Measurements from ENCODE around the gene TPSB2.
"Not testable (repeated sequence)": the region's sequence is repeated elsewhere in the genome, so short reads cannot be mapped to it uniquely, and the experiment has no call there.

TPSB2 gene

DNA sequence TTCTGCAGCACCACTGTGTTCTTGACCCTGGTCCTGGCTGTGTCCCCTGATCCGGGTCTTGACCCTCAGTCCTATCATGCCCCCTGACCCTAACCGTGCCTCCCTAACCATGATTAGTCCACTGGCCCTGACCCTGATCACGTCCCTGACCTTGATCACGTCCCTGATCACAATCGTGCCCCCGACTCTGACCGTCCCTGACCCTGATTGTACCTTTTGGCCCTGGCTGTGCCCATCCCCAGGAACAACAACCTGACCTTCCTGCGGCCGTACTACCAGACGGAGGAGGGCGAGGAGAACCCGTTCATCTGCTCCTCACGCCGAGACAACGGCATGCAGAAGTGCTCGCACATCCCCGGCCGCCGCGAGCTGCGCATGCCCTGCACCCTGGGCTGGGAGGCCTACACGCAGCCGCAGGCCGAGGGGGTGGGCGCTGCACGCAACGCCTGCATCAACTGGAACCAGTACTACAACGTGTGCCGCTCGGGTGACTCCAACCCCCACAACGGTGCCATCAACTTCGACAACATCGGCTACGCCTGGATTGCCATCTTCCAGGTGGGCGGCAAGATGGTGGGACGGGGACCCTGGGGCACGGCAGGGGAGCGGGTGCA is 29.9 kb downstream of the TPSB2 start:
- DNase-seq (ENCODE audit: low read depth, low spot score) = no peak

GRCh38 chr16:1199347-1200013 is 30.5 kb downstream of the TPSB2 start:
- no peak for DNase-seq (ENCODE audit: low read depth, low spot score)

DNA sequence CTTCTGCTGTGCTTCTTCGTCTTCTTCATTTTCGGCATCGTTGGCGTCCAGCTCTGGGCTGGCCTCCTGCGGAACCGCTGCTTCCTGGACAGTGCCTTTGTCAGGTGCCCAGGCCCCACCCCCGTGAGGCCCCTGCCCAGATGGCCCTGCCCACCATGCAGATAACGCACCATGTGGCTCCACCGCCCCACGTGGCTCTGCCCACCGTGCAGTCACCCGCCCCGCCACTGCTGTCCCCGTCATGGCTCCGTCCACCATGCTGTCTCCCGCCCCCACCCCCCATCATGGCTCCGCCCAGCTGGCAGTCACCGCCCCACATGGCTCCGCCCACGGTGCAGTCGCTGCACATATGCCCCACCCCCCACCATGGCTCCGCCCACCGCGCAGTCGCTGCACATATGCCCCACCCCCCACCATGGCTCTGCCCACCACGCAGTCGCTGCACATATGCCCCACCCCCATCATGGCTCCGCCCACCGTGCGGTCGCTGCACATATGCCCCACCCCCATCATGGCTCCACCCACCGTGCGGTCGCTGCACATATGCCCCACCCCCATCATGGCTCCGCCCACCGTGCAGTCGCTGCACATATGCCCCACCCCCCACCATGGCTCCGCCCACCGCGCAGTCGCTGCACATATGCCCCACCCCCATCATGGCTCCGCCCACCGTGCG is 31.2 kb downstream of the TPSB2 start:
- DNase-seq (ENCODE audit: low read depth, low spot score) = not testable (repeated sequence)

DNA sequence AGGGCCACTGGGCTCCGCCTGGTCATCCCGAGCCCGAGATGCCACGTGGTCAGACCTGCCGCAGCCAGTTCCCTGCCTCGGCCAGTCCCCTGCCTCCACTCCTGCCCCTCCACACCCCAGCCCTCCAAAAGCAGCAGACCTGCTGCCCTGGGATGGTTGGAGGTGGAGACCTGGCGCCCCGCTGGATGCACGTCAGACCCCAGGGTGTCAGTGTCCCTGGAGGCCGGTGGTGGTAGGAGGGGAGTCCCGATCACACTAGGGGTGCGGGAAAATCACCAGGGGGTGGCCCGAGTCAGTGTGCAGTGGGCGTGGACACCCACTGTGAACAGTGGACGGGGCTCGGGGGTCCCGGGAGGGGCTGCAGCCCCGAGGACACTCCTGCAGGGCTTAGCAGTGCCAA is 31.8 kb downstream of the TPSB2 start:
- no peak for DNase-seq (ENCODE audit: low read depth, low spot score)

- no peak for DNase-seq (ENCODE audit: low read depth, low spot score)
Measured at GRCh38 chr16:1197237-1197866, 32.6 kb downstream of the TPSB2 start.

GRCh38 chr16:1196494-1196893 is 33.5 kb downstream of the TPSB2 start:
- no peak for DNase-seq (ENCODE audit: low read depth, low spot score)

DNA sequence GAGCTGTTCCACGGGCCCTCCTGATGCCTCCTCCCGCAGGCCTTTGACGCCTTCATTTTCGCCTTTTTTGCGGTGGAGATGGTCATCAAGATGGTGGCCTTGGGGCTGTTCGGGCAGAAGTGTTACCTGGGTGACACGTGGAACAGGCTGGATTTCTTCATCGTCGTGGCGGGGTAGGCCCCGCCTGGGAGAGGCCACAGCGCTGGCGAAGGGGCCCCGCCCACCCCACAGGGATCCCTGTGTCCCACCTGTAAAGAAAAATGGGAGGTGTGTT is 34.7 kb downstream of the TPSB2 start:
- DNase-seq (ENCODE audit: low read depth, low spot score) = no peak

- DNase-seq (ENCODE audit: low read depth, low spot score) = no peak
Measured at GRCh38 chr16:1194665-1195392, 35.2 kb downstream of the TPSB2 start.

DNA sequence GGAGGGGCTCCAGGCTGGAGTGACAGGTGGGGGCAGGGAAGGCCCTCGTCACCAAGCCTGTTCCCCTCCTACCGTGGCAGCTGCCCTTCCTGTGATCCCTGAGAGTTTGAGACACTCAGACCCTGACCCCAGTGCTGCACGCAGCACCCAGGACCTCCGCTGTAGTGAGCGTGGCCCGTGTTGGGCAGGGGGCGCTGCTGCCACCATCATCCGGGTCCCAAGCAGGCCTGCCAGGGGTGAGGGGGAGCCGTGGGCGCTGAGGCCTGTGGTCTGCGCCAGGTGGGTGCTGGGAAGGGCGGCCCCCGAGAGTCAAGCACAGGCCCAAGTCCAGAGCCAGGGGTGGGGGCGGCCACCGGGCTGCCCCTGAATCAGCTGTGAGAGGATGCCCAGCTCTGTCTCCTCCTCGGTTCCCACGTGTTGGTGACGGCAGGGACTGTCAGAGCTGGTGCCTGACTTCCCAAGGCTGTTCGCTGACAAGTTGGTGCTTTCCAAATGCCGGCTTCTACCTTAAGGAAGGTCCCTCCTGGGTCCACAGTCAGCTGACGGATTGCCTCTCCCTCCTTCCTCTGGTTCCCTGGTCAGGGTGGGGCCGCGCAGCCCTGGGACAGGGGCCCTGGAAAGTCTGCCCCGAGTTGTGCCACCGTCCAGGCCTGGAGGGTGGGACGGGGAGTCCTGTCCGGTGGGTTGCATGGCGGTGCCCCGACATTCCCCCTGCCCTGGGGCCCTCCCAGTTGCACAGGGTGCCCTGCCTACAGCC is 36.0 kb downstream of the TPSB2 start:
- no peak for DNase-seq (ENCODE audit: low read depth, low spot score)

- DNase-seq (ENCODE audit: low read depth, low spot score) = no peak
Measured at GRCh38 chr16:1193143-1193824, 36.7 kb downstream of the TPSB2 start.

- no peak for DNase-seq (ENCODE audit: low read depth, low spot score)
Measured at GRCh38 chr16:1192384-1193073, 37.5 kb downstream of the TPSB2 start.

DNA sequence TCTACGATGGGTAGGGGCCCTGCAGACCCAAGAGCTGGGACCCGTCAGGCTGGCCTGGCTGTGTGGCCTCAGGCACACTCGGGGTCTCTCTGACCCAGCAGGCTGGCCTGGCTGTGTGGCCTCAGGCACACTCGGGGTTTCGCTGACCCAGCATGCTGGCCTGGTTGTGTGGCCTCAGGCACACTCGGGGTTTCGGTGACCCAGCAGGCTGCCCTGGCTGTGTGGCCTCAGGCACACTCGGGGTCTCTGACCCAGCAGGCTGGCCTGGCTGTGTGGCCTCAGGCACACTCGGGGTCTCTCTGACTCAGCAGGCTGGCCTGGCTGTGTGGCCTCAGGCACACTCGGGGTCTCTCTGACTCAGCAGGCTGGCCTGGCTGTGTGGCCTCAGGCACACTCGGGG is 39.2 kb downstream of the TPSB2 start:
- not testable (repeated sequence) for DNase-seq (ENCODE audit: low read depth, low spot score)

DNA sequence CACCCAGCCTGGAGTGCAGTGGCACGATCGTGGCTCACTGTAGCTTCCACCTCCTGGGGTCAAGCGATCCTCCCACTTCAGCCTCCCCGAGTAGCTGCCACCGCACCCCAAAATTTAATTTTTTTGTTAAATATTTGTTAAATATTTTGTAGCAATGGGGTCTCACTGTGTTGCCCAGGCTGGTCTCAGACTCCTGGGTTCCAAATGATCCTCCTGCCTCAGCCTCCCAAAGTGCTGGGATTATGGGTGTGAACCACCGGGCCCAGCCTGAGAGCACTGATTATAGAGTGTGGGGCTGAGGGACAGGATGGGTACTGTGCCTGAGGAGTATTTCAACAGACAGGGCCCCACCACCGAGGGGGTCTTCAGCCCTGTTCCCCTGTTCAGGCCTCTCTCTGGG is 40.5 kb downstream of the TPSB2 start:
- DNase-seq (ENCODE audit: low read depth, low spot score) = no peak

- no peak for DNase-seq (ENCODE audit: low read depth, low spot score)
Measured at GRCh38 chr16:1188432-1189189, 41.4 kb downstream of the TPSB2 start.

DNA sequence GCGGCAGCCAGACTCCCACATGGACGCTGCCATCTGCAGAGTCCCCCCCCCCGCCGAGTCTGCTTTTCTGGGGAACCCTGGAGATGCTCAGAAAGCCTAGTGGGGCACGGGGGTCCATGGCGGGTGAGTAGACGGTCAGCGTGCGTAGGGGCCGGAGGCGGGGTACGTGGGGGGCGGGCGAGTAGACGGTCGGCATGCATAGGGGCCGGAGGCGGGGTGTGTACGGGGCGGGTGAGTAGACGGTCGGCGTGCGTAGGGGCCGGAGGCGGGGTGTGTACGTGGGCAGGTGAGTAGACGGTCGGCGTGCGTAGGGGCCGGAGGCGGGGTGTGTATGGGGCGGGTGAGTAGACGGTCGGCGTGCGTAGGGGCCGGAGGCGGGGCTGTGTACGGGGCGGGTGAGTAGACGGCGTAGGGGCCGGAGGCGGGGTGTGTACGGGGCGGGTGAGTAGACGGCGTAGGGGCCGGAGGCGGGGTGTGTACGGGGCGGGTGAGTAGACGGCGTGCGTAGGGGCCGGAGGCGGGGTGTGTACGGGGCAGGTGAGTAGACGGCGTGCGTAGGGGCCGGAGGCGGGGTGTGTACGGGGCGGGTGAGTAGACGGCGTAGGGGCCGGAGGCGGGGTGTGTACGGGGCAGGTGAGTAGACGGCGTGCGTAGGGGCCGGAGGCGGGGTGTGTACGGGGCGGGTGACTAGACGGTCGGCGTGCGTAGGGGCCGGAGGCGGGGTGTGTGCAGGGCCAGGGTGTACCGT is 44.4 kb downstream of the TPSB2 start:
- DNase-seq (ENCODE audit: low read depth, low spot score) = not testable (repeated sequence)

DNA sequence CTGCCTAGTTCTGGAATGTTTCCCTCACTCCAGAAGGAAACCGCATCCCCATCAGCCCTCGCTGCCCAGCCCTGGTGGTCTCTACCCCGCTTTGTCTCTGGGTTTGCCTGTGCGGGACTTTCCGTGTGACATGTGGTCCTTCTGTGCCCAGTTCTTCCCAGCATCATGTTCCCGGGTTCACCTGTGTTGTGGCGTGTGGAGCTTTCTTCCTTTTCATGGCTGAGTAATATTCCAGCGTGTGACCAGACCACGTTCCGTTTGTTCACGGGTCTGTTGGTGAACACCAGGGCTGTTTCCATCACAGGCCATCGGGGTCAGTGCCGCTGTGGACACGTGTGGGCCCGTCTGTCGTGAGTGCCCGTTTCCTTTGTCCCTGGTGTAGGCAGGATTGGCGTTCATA is 45.0 kb downstream of the TPSB2 start:
- no peak for DNase-seq (ENCODE audit: low read depth, low spot score)

DNA sequence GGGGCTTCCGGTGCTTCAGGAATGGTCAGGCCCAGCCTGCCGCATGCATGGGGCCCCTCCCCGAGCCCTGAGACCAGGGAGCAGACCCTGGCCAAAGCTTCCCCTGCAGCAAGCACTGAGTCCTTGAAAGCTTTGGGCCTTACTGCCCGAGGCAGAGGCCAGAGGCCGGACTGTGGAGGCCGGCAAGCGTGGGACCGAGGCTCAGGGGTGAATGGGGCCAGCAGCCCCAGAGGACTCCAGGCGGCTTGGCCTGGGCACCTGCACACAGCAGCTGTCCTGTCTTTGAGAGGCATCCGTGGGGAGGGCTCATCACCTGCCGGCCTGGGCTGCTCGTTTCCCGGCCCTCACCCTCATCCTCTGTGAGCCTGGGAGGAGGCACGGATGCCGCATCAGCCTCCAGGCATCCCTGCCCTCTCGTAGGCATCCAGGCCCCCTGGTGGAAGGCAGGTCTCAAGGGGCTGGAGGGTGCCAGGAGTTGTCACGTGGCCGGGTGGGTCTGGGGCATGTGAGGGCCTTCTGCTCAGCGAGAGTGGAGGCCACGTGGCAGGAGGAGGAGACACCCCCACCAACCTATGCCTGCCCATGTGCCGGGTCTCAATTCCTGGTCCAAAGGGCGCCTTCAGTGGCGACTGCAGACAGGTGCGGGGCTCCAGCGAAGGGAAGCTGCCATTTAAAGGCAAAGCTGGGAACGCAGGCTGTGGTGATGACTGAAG is 45.7 kb downstream of the TPSB2 start:
- no peak for DNase-seq (ENCODE audit: low read depth, low spot score)
